Psoas muscle (tissue), 8 donors: ENCODE measurements around the gene KRTAP1-4. TPM values are rescaled to one million over a fixed set of nuclear protein-coding genes. Genes with fewer than 3 reads are reported as not detected.

Experiments used
- ATAC-seq, 4 donors: fragments of 200-7000 bp; cut with Tn5 transposase; one replicate each; pipeline ENCODE4 v1.9.1; 2020; ENCODE audit warnings: moderate library complexity in 3 of 4, mild to moderate bottlenecking in 2 of 4
- DNase-seq, 2 donors: peaks; one replicate each; pipeline ENCODE4 v3.0.0-alpha.2; 2020
- H3K27ac ChIP-seq: fragments of 200-600 bp; one replicate; pipeline ENCODE4 v1.8.0; 2022
- H3K27me3 ChIP-seq, 3 donors: fragments of 200-600 bp in 1 of 3; one replicate each; pipeline versions ENCODE4 v1.6.1 to v1.8.0; 2013 to 2022; ENCODE audit warnings: low read length in 2 of 3, mild to moderate bottlenecking in 2 of 3, moderate library complexity in 1 of 3; ENCODE audit not compliant: insufficient read depth in 3 of 3
- H3K36me3 ChIP-seq, 2 donors: fragments of 200-600 bp in 1 of 2; one replicate each; pipeline versions ENCODE4 v1.6.1 to v1.8.0; 2013 to 2022; ENCODE audit warnings: low read depth in 1 of 2, mild to moderate bottlenecking in 1 of 2, moderate library complexity in 1 of 2; ENCODE audit not compliant: insufficient read depth in 1 of 2
- H3K4me1 ChIP-seq: fragments of 200-600 bp; one replicate; pipeline ENCODE4 v1.8.0; 2022
- H3K4me3 ChIP-seq: fragments of 200-600 bp; one replicate; pipeline ENCODE4 v1.8.0; 2022; ENCODE audit warnings: mild to moderate bottlenecking
- H3K9me3 ChIP-seq: fragments of 200-600 bp; one replicate; pipeline ENCODE4 v1.8.0; 2022
- CTCF ChIP-seq: fragments of 200-600 bp; IDR thresholded peaks from one replicate; pipeline ENCODE4 v1.8.0; 2022; ENCODE audit warnings: antibody characterized with exemption
- WGBS, 3 donors: extraction: QIAGEN DNeasy Blood & Tissue Kit; methylation state at CpG; one replicate each; pipeline versions ENCODE4 v1.1.6 to v1.1.7; 2013; 5-methylcytosine and 5-hydroxymethylcytosine counted together
- intact Hi-C, 2 donors: fragments of 100-400 bp; cut with DNase I; formaldehyde crosslinking; loops; one replicate each; pipeline versions ENCODE4 v1.11.0 to v1.14.2; 2022
- polyA plus RNA-seq, 3 donors: library from polyadenylated mRNA; stranded (reverse); fragments of 200-250 nt; gene quantifications; one replicate each; pipeline ENCODE4 v1.2.3, GENCODE V29; 2013
- total RNA-seq, 4 donors: library from RNA; stranded (reverse); fragmentation: NEBNext Ultra II Directional in 2 of 4; extraction: Animal tissue kit (Norgen Biotek cat#: 25700) in 2 of 4; gene quantifications; one replicate each; pipeline versions ENCODE4 v1.2.1 to v1.2.4, GENCODE V29; 2021 to 2023
- donor health status: healthy with polysubstance abuse.
- donor health status: DM: no; HTN: no; CAD: no; lungs with moderate emphysema.
- donor health status: Bipolar disorder and iron deficiency.
- donor health status: healthy.
- donor health status: DM: yes; HTN: yes; CAD: no.
- donor health status: DM: no; HTN: no; CAD: no.
- donor health status: DM: no; HTN: no; CAD: no.
- donor health status: DM: yes; HTN: yes; CAD: no.

The KRTAP1-4 gene
- total and polyA plus RNA-seq, 7 donors: not detected

GRCh38 chr17:41026715-41027471, 3.1 kb downstream of the KRTAP1-4 start, which contains the start of gene KRTAP1-5:
TSS of gene KRTAP1-5 (minus strand) at chr17:41027208. CDS start at chr17:41027155, 53 bp downstream.
- Histone ChIP-seq H3K4me1 (no peaks in the 10 kb centered on the region), H3K27me3 (peaks cover 0 to 25% (median 3%) of the 10 kb centered on the region in 3 donors), H3K36me3 (no peaks in the 10 kb centered on the region), H3K9me3 (no peaks in the 10 kb centered on the region), H3K27ac (no peak within 1 kb of the TSS), H3K4me3 (no peak within 1 kb of the TSS)
- DNase-seq: no peak
- intact Hi-C loops: no loop called here
- no peak for ATAC-seq
- no peak for TF ChIP-seq CTCF
- WGBS, 3 donors: 27 to 38% (median 32%) methylated on average over 9 of the region's 9 CpGs

DNA sequence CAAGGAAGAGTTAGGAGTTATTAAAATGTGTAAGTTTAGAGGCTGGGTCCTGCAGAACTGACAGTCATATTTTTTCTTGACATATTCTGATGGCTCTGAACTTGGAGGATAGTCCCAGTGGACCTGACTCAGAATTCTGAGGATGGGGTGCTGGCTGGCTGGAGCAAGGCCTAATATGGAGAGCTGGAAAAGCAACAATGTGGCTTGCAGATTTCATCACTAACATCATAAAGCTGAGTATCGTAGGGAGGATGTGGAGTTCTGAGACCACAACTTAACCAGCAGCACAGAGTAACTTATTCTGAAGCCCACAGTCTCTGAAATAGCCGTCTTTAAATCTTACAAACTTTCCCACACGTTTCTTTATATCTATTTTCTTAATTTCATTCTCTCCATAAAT, 5.3 kb downstream of the KRTAP1-4 start:
- no peak for TF ChIP-seq CTCF
- Histone ChIP-seq H3K27ac (no peak overlapping the region), H3K27me3 (peaks cover 0 to 13% (median under 1%) of the 10 kb centered on the region in 3 donors), H3K36me3 (no peaks in the 10 kb centered on the region), H3K9me3 (no peaks in the 10 kb centered on the region), H3K4me3 (no peak overlapping the region), H3K4me1 (no peaks in the 10 kb centered on the region)
- ATAC-seq: no peak
- intact Hi-C loops: no loop called here
- DNase-seq: no peak
- WGBS, 3 donors: 77 to 89% (median 79%) methylated on average over 3 of the region's 3 CpGs

DNA sequence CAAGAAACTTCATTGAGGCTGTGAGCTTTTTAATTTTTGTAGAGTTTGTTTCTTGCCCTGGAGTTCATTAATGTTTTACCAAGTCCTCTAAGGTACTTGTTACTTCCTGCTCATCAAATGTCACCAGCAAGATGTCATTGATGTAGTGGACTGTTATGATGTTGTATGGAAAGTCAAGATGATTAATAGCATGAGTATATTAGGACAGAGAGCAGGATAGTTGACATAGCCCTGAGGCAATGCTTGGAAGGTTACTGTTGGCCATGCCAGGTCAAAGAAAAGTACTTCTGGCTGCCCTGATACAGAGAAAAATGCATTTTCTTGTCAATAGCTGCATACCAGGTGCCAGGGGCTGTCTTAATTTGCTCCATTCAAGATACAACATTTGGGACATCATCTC, 9.7 kb downstream of the KRTAP1-4 start:
- Histone ChIP-seq H3K4me3 (no peak overlapping the region), H3K36me3 (no peaks in the 10 kb centered on the region), H3K9me3 (no peaks in the 10 kb centered on the region), H3K27me3 (no peaks in the 10 kb centered on the region), H3K27ac (no peak overlapping the region), H3K4me1 (no peaks in the 10 kb centered on the region)
- no peak for DNase-seq
- TF ChIP-seq CTCF: no peak
- no peak for ATAC-seq
- intact Hi-C loops: no loop called here

DNA sequence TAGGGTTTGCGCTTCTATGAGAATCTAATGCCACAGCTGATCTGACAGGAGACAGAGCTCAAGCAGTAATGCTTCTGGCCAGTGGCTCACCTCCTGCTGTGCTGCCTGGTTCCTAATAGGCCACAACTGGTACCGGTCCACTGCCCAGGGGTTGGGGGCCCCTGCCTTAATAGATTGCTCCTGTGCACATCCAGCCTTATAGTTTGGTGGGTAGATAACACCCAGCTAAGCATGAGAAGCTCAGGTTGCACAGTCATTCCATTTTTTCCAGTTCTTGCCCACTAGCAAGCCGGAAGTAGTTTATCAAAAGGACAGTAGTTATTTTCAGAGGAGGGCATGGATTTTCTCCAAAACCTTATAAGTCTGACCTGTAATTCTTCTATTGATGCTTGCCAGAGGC, 10.6 kb downstream of the KRTAP1-4 start:
- H3K27me3 ChIP-seq: no peaks in the 10 kb centered on the region

More for the DNA sequence above, 10.6 kb downstream of the KRTAP1-4 start:
- intact Hi-C loops: no loop called here
- Histone ChIP-seq H3K36me3 (no peaks in the 10 kb centered on the region), H3K4me1 (no peaks in the 10 kb centered on the region), H3K4me3 (no peak overlapping the region), H3K27ac (no peak overlapping the region), H3K9me3 (no peaks in the 10 kb centered on the region)
- ATAC-seq (no peak), DNase-seq (no peak)
- WGBS, 3 donors: 88 to 90% (median 90%) methylated on average over 3 of the region's 3 CpGs
- TF ChIP-seq CTCF: no peak
